B cell (primary cell): ENCODE data around the gene SHLD1. TPM values are rescaled to one million over a fixed set of nuclear protein-coding genes. Genes with fewer than 3 reads are reported as not detected.

Experiments
- ATAC-seq: fragments of 200-7000 bp; cut with Tn5 transposase; one replicate; pipeline ENCODE4 v1.10.0; 2021; ENCODE audit warnings: low read depth, mild to moderate bottlenecking, moderate number of reproducible peaks, moderate library complexity
- CTCF ChIA-PET: fragments of 350-600 bp; sonication (Branson Sonifier 250); formaldehyde crosslinking; loops from one replicate; lab custom pipeline; 2021; ENCODE audit warnings: antibody characterized with exemption, inconsistent platforms; lab: Charles Lee
- POLR2A ChIA-PET: fragments of 350-600 bp; sonication (Branson Sonifier 250); formaldehyde crosslinking; loops from one replicate; lab custom pipeline; 2021; ENCODE audit warnings: antibody characterized with exemption; lab: Charles Lee
- DNase-seq: peaks from one replicate; pipeline ENCODE4 v3.0.0; 2013
- H2AFZ ChIP-seq: 2 replicates; pipeline ENCODE4 v1.6.1; 2012; ENCODE audit warnings: mild to moderate bottlenecking, low read depth, low read length; ENCODE audit not compliant: insufficient read depth, poor library complexity, severe bottlenecking
- H3K27ac ChIP-seq, 2 donors: 1 replicate in 1 of 2; 2 replicates in 1 of 2; pipeline ENCODE4 v1.5.1; 2012 to 2013; ENCODE audit warnings: low read length in 2 of 2, mild to moderate bottlenecking in 2 of 2, moderate library complexity in 1 of 2
- H3K27me3 ChIP-seq, 4 experiments: fragments of 200-600 bp in 1 of 4; sonication (generic) in 1 of 4; replicated peaks in 1 of 4; 1 replicate in 2 of 4; 2 replicates in 2 of 4; pipeline versions ENCODE4 v1.6.1 to v1.7.0; 2013 to 2016; ENCODE audit warnings: low read length in 3 of 4, mild to moderate bottlenecking in 2 of 4, mixed read lengths in 1 of 4, moderate library complexity in 1 of 4; ENCODE audit not compliant: insufficient read depth in 4 of 4, control insufficient read depth in 3 of 4; ENCODE audit errors: control extremely low read depth in 1 of 4
- H3K36me3 ChIP-seq, 2 experiments: replicated peaks in 1 of 2; 1 replicate in 1 of 2; 2 replicates in 1 of 2; pipeline versions ENCODE4 v1.6.1 to v1.7.1; 2013; ENCODE audit warnings: low read length in 1 of 2; ENCODE audit not compliant: insufficient read depth in 2 of 2, control insufficient read depth in 1 of 2; ENCODE audit errors: control extremely low read depth in 1 of 2, extremely low read depth in 1 of 2
- H3K4me1 ChIP-seq, 2 donors: fragments of 200-600 bp in 1 of 2; sonication (generic) in 1 of 2; 1 replicate in 1 of 2; 2 replicates in 1 of 2; pipeline versions ENCODE4 v1.5.1 to v1.6.1; 2013 to 2017; ENCODE audit warnings: low read length in 2 of 2; ENCODE audit not compliant: control insufficient read depth in 2 of 2, insufficient read depth in 2 of 2
- H3K4me2 ChIP-seq: replicated peaks from 2 replicates; pipeline ENCODE3; 2012; ENCODE audit warnings: mild to moderate bottlenecking, low read depth, low read length; ENCODE audit not compliant: poor library complexity, severe bottlenecking
- H3K4me3 ChIP-seq, 5 experiments: fragments of 200-600 bp in 1 of 5; sonication (generic) in 1 of 5; 1 replicate in 3 of 5; 2 replicates in 2 of 5; pipeline versions ENCODE4 v1.5.1 to v1.7.0; 2011 to 2016; ENCODE audit warnings: low read length in 4 of 5, mild to moderate bottlenecking in 4 of 5, low read depth in 2 of 5, control low read depth in 1 of 5, moderate library complexity in 1 of 5; ENCODE audit not compliant: insufficient read depth in 1 of 5; ENCODE audit errors: control extremely low read depth in 1 of 5, extremely low read depth in 1 of 5
- H3K79me2 ChIP-seq: fragments of 200-600 bp; sonication (generic); one replicate; pipeline ENCODE4 v1.6.0; 2016; ENCODE audit warnings: low read length; ENCODE audit not compliant: control insufficient read depth, insufficient read depth
- H3K9ac ChIP-seq: fragments of 200-600 bp; sonication (generic); 2 replicates; pipeline ENCODE4 v1.6.1; 2017; ENCODE audit warnings: mild to moderate bottlenecking, low read length, moderate library complexity
- H3K9me3 ChIP-seq, 3 donors: one replicate each; pipeline versions ENCODE4 v1.6.1 to v1.7.1; 2013; ENCODE audit warnings: low read length in 2 of 3; ENCODE audit not compliant: control insufficient read depth in 2 of 3, insufficient read depth in 1 of 3; ENCODE audit errors: control extremely low read depth in 1 of 3
- H4K20me1 ChIP-seq: 2 replicates; pipeline ENCODE4 v1.6.0; 2012; ENCODE audit warnings: mild to moderate bottlenecking, low read length; ENCODE audit not compliant: insufficient read depth, control insufficient read depth, poor library complexity, severe bottlenecking
- H3K27ac Mint-ChIP-seq: one replicate; pipeline ENCODE4 v1.8.0; 2021; ENCODE audit warnings: mixed read lengths
- H3K27me3 Mint-ChIP-seq: one replicate; pipeline ENCODE4 v1.8.0; 2021; ENCODE audit warnings: mixed read lengths
- H3K4me1 Mint-ChIP-seq: one replicate; pipeline ENCODE4 v1.8.0; 2021; ENCODE audit warnings: mixed read lengths
- H3K4me3 Mint-ChIP-seq: one replicate; pipeline ENCODE4 v1.8.0; 2021; ENCODE audit warnings: mixed read lengths
- H3K9me3 Mint-ChIP-seq: one replicate; pipeline ENCODE4 v1.8.0; 2022; ENCODE audit warnings: mixed read lengths; ENCODE audit not compliant: insufficient read depth
- CTCF ChIP-seq: fragments of 200-600 bp; IDR thresholded peaks from one replicate; pipeline ENCODE4 v1.8.0; 2022; ENCODE audit warnings: antibody characterized with exemption, mild to moderate bottlenecking
- EZH2 ChIP-seq: IDR thresholded peaks from 2 replicates; pipeline ENCODE4 v1.6.1; 2012; ENCODE audit warnings: borderline replicate concordance, low read depth, mild to moderate bottlenecking, moderate library complexity, low read length; ENCODE audit not compliant: insufficient read depth, poor library complexity, severe bottlenecking
- WGBS: methylation state at CpG from one replicate; pipeline ENCODE4 v1.1.5; 2013; ENCODE audit warnings: missing lambda C conversion rate; ENCODE audit not compliant: insufficient coverage; 5-methylcytosine and 5-hydroxymethylcytosine counted together
- intact Hi-C: fragments of 100-400 bp; cut with micrococcal nuclease; formaldehyde crosslinking; loops from one replicate; pipeline ENCODE4 v1.10.0; 2022
- polyA plus RNA-seq: library from polyadenylated mRNA; depleted of rRNA; stranded (reverse); fragments of >200 nt; gene quantifications from 2 replicates; pipeline ENCODE4 v1.2.3, GENCODE V29; 2012
- total RNA-seq, 2 donors: library from RNA; stranded (reverse); fragments of 120-200 nt in 1 of 2; gene quantifications; 1 replicate in 1 of 2; 2 replicates in 1 of 2; pipeline versions ENCODE4 v1.2.3 to v1.2.4, GENCODE V29; 2013 to 2022

Gene SHLD1
- total and polyA plus RNA-seq, 2 donors (not counting 1 experiment from before 2014, with no cell fraction given), result 15.4 to 18.5 TPM

- no peaks in the 10 kb centered on the region for H4K20me1 ChIP-seq
- WGBS, result 64% methylated on average over 1 of the region's 5 CpGs
- ChIA-PET POLR2A (no interaction called here), CTCF (no interaction called here)
- no peaks in the 10 kb centered on the region for H3K27me3 Mint-ChIP-seq
- no peaks in the 10 kb centered on the region for H3K4me1 ChIP-seq
- H2AFZ ChIP-seq, result no peak overlapping the region
- H3K4me3 Mint-ChIP-seq, result no peak overlapping the region
- H3K4me3 ChIP-seq, result no peak overlapping the region
- no peak overlapping the region for H3K4me2 ChIP-seq
- H3K27me3 ChIP-seq, result no peaks in the 10 kb centered on the region
- H3K4me1 Mint-ChIP-seq, result peaks cover 21% of the 10 kb centered on the region
- no peaks in the 10 kb centered on the region for H3K9me3 Mint-ChIP-seq
- no peaks in the 10 kb centered on the region for H3K9me3 ChIP-seq
- DNase-seq (no peak), ATAC-seq (no peak)
- intact Hi-C loops, result no loop called here
- H3K27ac ChIP-seq, result no peak overlapping the region
- no peaks in the 10 kb centered on the region for H3K36me3 ChIP-seq
- H3K27ac Mint-ChIP-seq, result peak overlapping the region; percentile 71
- no peak for TF ChIP-seq EZH2
- no peak for TF ChIP-seq CTCF
- no peaks in the 10 kb centered on the region for H3K79me2 ChIP-seq
- no peak overlapping the region for H3K9ac ChIP-seq
Observed at GRCh38 chr20:5843054-5843592, 92.9 kb downstream of the SHLD1 start.

GRCh38 chr20:5844063-5844681, 94.0 kb downstream of the SHLD1 start:
- ATAC-seq (no peak), DNase-seq (no peak)
- ChIA-PET POLR2A (interaction anchor here (0.7 kb wide), 1 partner anchor 254 kb away, joined by 3 read pairs; no protein-coding TSS in a partner anchor), CTCF (no interaction called here)
- H3K4me3 Mint-ChIP-seq, result no peak overlapping the region
- no peaks in the 10 kb centered on the region for H3K9me3 ChIP-seq
- H3K27me3 Mint-ChIP-seq, result no peaks in the 10 kb centered on the region
- no peak overlapping the region for H3K4me3 ChIP-seq
- no peaks in the 10 kb centered on the region for H3K36me3 ChIP-seq
- H3K27ac Mint-ChIP-seq, result no peak overlapping the region
- TF ChIP-seq CTCF (no peak), EZH2 (no peak)
- no peaks in the 10 kb centered on the region for H3K4me1 ChIP-seq
- H3K79me2 ChIP-seq, result no peaks in the 10 kb centered on the region
- H3K4me2 ChIP-seq, result no peak overlapping the region
- intact Hi-C loops, result no loop called here
- H3K27me3 ChIP-seq, result no peaks in the 10 kb centered on the region
- no peak overlapping the region for H2AFZ ChIP-seq
- H4K20me1 ChIP-seq, result no peaks in the 10 kb centered on the region
- H3K27ac ChIP-seq, result no peak overlapping the region
- H3K9me3 Mint-ChIP-seq, result no peaks in the 10 kb centered on the region
- 60% methylated on average over 1 of the region's 2 CpGs for WGBS
- H3K4me1 Mint-ChIP-seq, result peaks cover 21% of the 10 kb centered on the region
- H3K9ac ChIP-seq, result no peak overlapping the region
